HG03039 (cell line): ENCODE measurements around the gene CRYBG3.
"Not testable (repeated sequence)": the region's sequence is repeated elsewhere in the genome, so short reads cannot be mapped to it uniquely, and the experiment has no call there.

Experiments
- ATAC-seq: cut with Tn5 transposase; IDR thresholded peaks from one replicate; pipeline ENCODE4 v1.9.1; 2021; ENCODE audit warnings: mild to moderate bottlenecking, moderate library complexity; ENCODE audit not compliant: unreplicated experiment

CRYBG3 gene

GRCh38 chr3:97895216-97895615 lies 73.4 kb downstream of the CRYBG3 start:
- peak; percentile 69 for ATAC-seq

GRCh38 chr3:97896129-97896528 lies 74.3 kb downstream of the CRYBG3 start:
- no peak for ATAC-seq

GRCh38 chr3:97896547-97896946 lies 74.7 kb downstream of the CRYBG3 start:
- ATAC-seq, result no peak

GRCh38 chr3:97899331-97899730 lies 77.5 kb downstream of the CRYBG3 start:
- no peak for ATAC-seq

- ATAC-seq, result no peak
These were observed 79.8 kb downstream of the CRYBG3 start for GRCh38 chr3:97901313-97902248.

GRCh38 chr3:97909830-97910229 lies 88.0 kb downstream of the CRYBG3 start:
- not testable (repeated sequence) for ATAC-seq

GRCh38 chr3:97910236-97910831 lies 88.5 kb downstream of the CRYBG3 start:
- not testable (repeated sequence) for ATAC-seq

GRCh38 chr3:97910931-97911351 lies 89.1 kb downstream of the CRYBG3 start:
- ATAC-seq, result no peak

GRCh38 chr3:97911459-97911858 lies 89.6 kb downstream of the CRYBG3 start:
- no peak for ATAC-seq

- ATAC-seq, result no peak
These were observed 92.6 kb downstream of the CRYBG3 start for GRCh38 chr3:97914388-97914787.

- no peak for ATAC-seq
These were observed 94.8 kb downstream of the CRYBG3 start for GRCh38 chr3:97916576-97916975.

GRCh38 chr3:97917813-97918536 lies 96.2 kb downstream of the CRYBG3 start:
- ATAC-seq, result no peak

- ATAC-seq, result no peak
These were observed 105.9 kb downstream of the CRYBG3 start for GRCh38 chr3:97927704-97928103.

- ATAC-seq, result no peak
These were observed 107.2 kb downstream of the CRYBG3 start for GRCh38 chr3:97928986-97929385.

GRCh38 chr3:97930018-97930417 lies 108.2 kb downstream of the CRYBG3 start:
- ATAC-seq, result no peak

- ATAC-seq, result no peak
These were observed 109.4 kb downstream of the CRYBG3 start for GRCh38 chr3:97931218-97931617.

- no peak for ATAC-seq
These were observed 110.6 kb downstream of the CRYBG3 start for GRCh38 chr3:97932387-97932801.

GRCh38 chr3:97934980-97935695 lies 113.3 kb downstream of the CRYBG3 start:
- no peak for ATAC-seq

- ATAC-seq, result no peak
These were observed 114.0 kb downstream of the CRYBG3 start for GRCh38 chr3:97935842-97936241.

GRCh38 chr3:97937205-97937604 lies 115.4 kb downstream of the CRYBG3 start:
- no peak for ATAC-seq

- ATAC-seq, result no peak
These were observed 116.6 kb downstream of the CRYBG3 start for GRCh38 chr3:97938444-97938843.
